Neuronal stem cell (in vitro differentiated cells): ENCODE data around the gene PTAFR.

Experiments used
- DNase-seq: peaks from one replicate; pipeline ENCODE4 v3.0.0-alpha.2; 2013; ENCODE audit warnings: low spot score
- H2AFZ ChIP-seq: one replicate; pipeline ENCODE4 v1.6.1; 2013; ENCODE audit warnings: mild to moderate bottlenecking, low read length, inconsistent platforms
- H2AK5ac ChIP-seq: 2 replicates; pipeline ENCODE4 v1.6.1; 2013; ENCODE audit warnings: low read depth, mild to moderate bottlenecking, inconsistent platforms, low read length, moderate library complexity, mixed read lengths
- H2BK120ac ChIP-seq: 2 replicates; pipeline ENCODE4 v1.6.1; 2013; ENCODE audit warnings: low read depth, mild to moderate bottlenecking, inconsistent platforms, low read length, moderate library complexity, mixed read lengths
- H2BK12ac ChIP-seq: one replicate; pipeline ENCODE4 v1.6.1; 2013; ENCODE audit warnings: low read length, inconsistent platforms
- H2BK15ac ChIP-seq: 2 replicates; pipeline ENCODE4 v1.6.1; 2013; ENCODE audit warnings: mild to moderate bottlenecking, low read length, inconsistent platforms, mixed read lengths
- H2BK5ac ChIP-seq: one replicate; pipeline ENCODE4 v1.6.1; 2013; ENCODE audit warnings: inconsistent platforms, mild to moderate bottlenecking, low read length, moderate library complexity
- H3K14ac ChIP-seq: one replicate; pipeline ENCODE4 v1.6.1; 2013; ENCODE audit warnings: low read length, inconsistent platforms
- H3K18ac ChIP-seq: 2 replicates; pipeline ENCODE4 v1.6.1; 2013; ENCODE audit warnings: low read length, inconsistent platforms
- H3K23ac ChIP-seq: 2 replicates; pipeline ENCODE4 v1.6.1; 2013; ENCODE audit warnings: low read depth, mild to moderate bottlenecking, mixed read lengths, low read length, inconsistent platforms; ENCODE audit not compliant: poor library complexity
- H3K27ac ChIP-seq: replicated peaks from 3 replicates; pipeline ENCODE4 v1.5.1; 2013; ENCODE audit warnings: low read length, inconsistent platforms
- H3K27me3 ChIP-seq, 3 experiments: 2 replicates each; pipeline ENCODE4 v1.6.1; 2013; ENCODE audit warnings: low read length in 3 of 3, mild to moderate bottlenecking in 2 of 3, inconsistent platforms in 1 of 3, low read depth in 1 of 3, mixed read lengths in 1 of 3, moderate library complexity in 1 of 3; ENCODE audit not compliant: control insufficient read depth in 3 of 3, insufficient read depth in 3 of 3
- H3K36me3 ChIP-seq, 2 donors: replicated peaks in 1 of 2; 2 replicates each; pipeline ENCODE4 v1.6.1; 2013; ENCODE audit warnings: low read length in 2 of 2; ENCODE audit not compliant: control insufficient read depth in 2 of 2, insufficient read depth in 2 of 2
- H3K4ac ChIP-seq: 2 replicates; pipeline ENCODE4 v1.6.1; 2013; ENCODE audit warnings: inconsistent platforms, mild to moderate bottlenecking, low read length, moderate library complexity
- H3K4me1 ChIP-seq, 2 donors: 1 replicate in 1 of 2; 2 replicates in 1 of 2; pipeline ENCODE4 v1.6.1; 2013; ENCODE audit warnings: low read length in 2 of 2, low read depth in 1 of 2; ENCODE audit not compliant: control insufficient read depth in 2 of 2, insufficient read depth in 1 of 2
- H3K4me2 ChIP-seq: one replicate; pipeline ENCODE4 v1.6.1; 2013; ENCODE audit warnings: mild to moderate bottlenecking, low read length, inconsistent platforms; ENCODE audit not compliant: insufficient read depth, poor library complexity, severe bottlenecking
- H3K4me3 ChIP-seq, 2 donors: 2 replicates each; pipeline ENCODE4 v1.5.1; 2013; ENCODE audit warnings: low read length in 2 of 2, mild to moderate bottlenecking in 2 of 2, inconsistent platforms in 1 of 2, moderate library complexity in 1 of 2
- H3K79me1 ChIP-seq: one replicate; pipeline ENCODE4 v1.6.1; 2013; ENCODE audit warnings: low read depth, mild to moderate bottlenecking, inconsistent platforms, low read length, moderate library complexity
- H3K9ac ChIP-seq: one replicate; pipeline ENCODE4 v1.6.1; 2013; ENCODE audit warnings: mild to moderate bottlenecking, low read depth, low read length, inconsistent platforms; ENCODE audit not compliant: poor library complexity
- H3K9me3 ChIP-seq, 2 donors: replicated peaks in 1 of 2; 2 replicates each; pipeline versions ENCODE3 to v1.6.1; 2013; ENCODE audit warnings: low read length in 2 of 2, mild to moderate bottlenecking in 2 of 2, inconsistent platforms in 1 of 2, low read depth in 1 of 2, mixed read lengths in 1 of 2, moderate library complexity in 1 of 2; ENCODE audit not compliant: control insufficient read depth in 2 of 2, insufficient read depth in 1 of 2
- H4K8ac ChIP-seq: one replicate; pipeline ENCODE4 v1.6.1; 2013; ENCODE audit warnings: low read depth, mild to moderate bottlenecking, inconsistent platforms, low read length, moderate library complexity
- H4K91ac ChIP-seq: one replicate; pipeline ENCODE4 v1.6.1; 2013; ENCODE audit warnings: low read length, low read depth, mild to moderate bottlenecking, inconsistent platforms; ENCODE audit not compliant: poor library complexity
- WGBS, 2 donors: extraction: QIAGEN DNeasy Blood & Tissue Kit; methylation state at CpG; one replicate each; pipeline ENCODE4 v1.1.7; 2013; ENCODE audit warnings: missing lambda C conversion rate in 2 of 2, mixed read lengths in 1 of 2; ENCODE audit not compliant: insufficient read length in 2 of 2, insufficient replicate concordance in 1 of 2; ENCODE audit errors: extremely low coverage in 2 of 2; 5-methylcytosine and 5-hydroxymethylcytosine counted together

The PTAFR gene

GRCh38 chr1:28160782-28161266, 15.7 kb downstream of the PTAFR start:
- Histone ChIP-seq H3K9me3 (no peaks in the 10 kb centered on the region), H4K8ac (no peak overlapping the region), H3K79me1 (no peaks in the 10 kb centered on the region), H3K4me1 (peaks cover 3 to 15% of the 10 kb centered on the region in 2 donors), H3K36me3 (no peaks in the 10 kb centered on the region), H2BK12ac (no peak overlapping the region), H3K18ac (no peak overlapping the region), H3K27me3 (no peaks in the 10 kb centered on the region), H4K91ac (no peak overlapping the region), H2AFZ (no peak overlapping the region), H3K4me2 (no peak overlapping the region), H3K27ac (no peak overlapping the region), H3K14ac (no peak overlapping the region), H2BK120ac (no peak overlapping the region), H3K4ac (no peak overlapping the region), H3K9ac (no peak overlapping the region), H2AK5ac (no peak overlapping the region), H3K4me3 (no peak overlapping the region), H3K23ac (no peak overlapping the region), H2BK15ac (no peak overlapping the region), H2BK5ac (no peak overlapping the region)
- no CpG with 5 or more reads among the region's 5 CpGs for WGBS, 2 donors
- DNase-seq = no peak

- Histone ChIP-seq H3K4me2 (no peak overlapping the region), H3K27ac (no peak overlapping the region), H3K4me1 (peaks cover 2 to 11% of the 10 kb centered on the region in 2 donors), H3K18ac (no peak overlapping the region), H2AK5ac (no peak overlapping the region), H2BK15ac (no peak overlapping the region), H4K91ac (no peak overlapping the region), H3K23ac (no peak overlapping the region), H3K4ac (no peak overlapping the region), H2AFZ (no peak overlapping the region), H3K27me3 (no peaks in the 10 kb centered on the region), H2BK12ac (no peak overlapping the region), H2BK5ac (no peak overlapping the region), H3K9me3 (no peaks in the 10 kb centered on the region), H4K8ac (no peak overlapping the region), H3K36me3 (no peaks in the 10 kb centered on the region), H3K14ac (no peak overlapping the region), H3K9ac (no peak overlapping the region), H3K4me3 (no peak overlapping the region), H3K79me1 (no peaks in the 10 kb centered on the region), H2BK120ac (no peak overlapping the region)
- no peak for DNase-seq
- WGBS, 2 donors = no CpG with 5 or more reads among the region's 7 CpGs
Observed at GRCh38 chr1:28159680-28160079, 16.8 kb downstream of the PTAFR start.

GRCh38 chr1:28159243-28159642, 17.2 kb downstream of the PTAFR start:
- Histone ChIP-seq H3K9me3 (no peaks in the 10 kb centered on the region), H2BK5ac (no peak overlapping the region), H2AK5ac (no peak overlapping the region), H3K36me3 (no peaks in the 10 kb centered on the region), H3K14ac (no peak overlapping the region), H3K23ac (no peak overlapping the region), H2BK120ac (no peak overlapping the region), H3K79me1 (no peaks in the 10 kb centered on the region), H4K91ac (no peak overlapping the region), H3K4me2 (no peak overlapping the region), H3K27me3 (no peaks in the 10 kb centered on the region), H2BK12ac (no peak overlapping the region), H3K9ac (no peak overlapping the region), H3K4me3 (no peak overlapping the region), H3K4ac (no peak overlapping the region), H4K8ac (no peak overlapping the region), H3K4me1 (peaks cover 0 to 6% of the 10 kb centered on the region in 2 donors), H3K27ac (no peak overlapping the region), H2AFZ (peak overlapping the region; percentile 8), H3K18ac (no peak overlapping the region), H2BK15ac (no peak overlapping the region)
- no peak for DNase-seq
- WGBS, 2 donors = no CpG with 5 or more reads among the region's 4 CpGs

GRCh38 chr1:28157894-28158293, 18.6 kb downstream of the PTAFR start:
- H3K4me1 ChIP-seq = no peaks in the 10 kb centered on the region
- no peak overlapping the region for H2AFZ ChIP-seq
- H3K18ac ChIP-seq = no peak overlapping the region
- no peak overlapping the region for H3K14ac ChIP-seq
- no peak overlapping the region for H2BK15ac ChIP-seq
- DNase-seq = no peak
- no peak overlapping the region for H3K9ac ChIP-seq
- H3K4me3 ChIP-seq = no peak overlapping the region
- H2BK120ac ChIP-seq = no peak overlapping the region
- H3K4me2 ChIP-seq = no peak overlapping the region
- no peak overlapping the region for H3K27ac ChIP-seq
- no peak overlapping the region for H2AK5ac ChIP-seq
- no peaks in the 10 kb centered on the region for H3K27me3 ChIP-seq
- no peaks in the 10 kb centered on the region for H3K9me3 ChIP-seq
- H3K79me1 ChIP-seq = no peaks in the 10 kb centered on the region
- H2BK5ac ChIP-seq = no peak overlapping the region
- no peak overlapping the region for H3K4ac ChIP-seq
- H4K91ac ChIP-seq = no peak overlapping the region
- H3K23ac ChIP-seq = no peak overlapping the region
- H2BK12ac ChIP-seq = no peak overlapping the region
- H4K8ac ChIP-seq = no peak overlapping the region
- no peaks in the 10 kb centered on the region for H3K36me3 ChIP-seq
- no CpG with 5 or more reads among the region's 8 CpGs for WGBS, 2 donors
